Neural cell (in vitro differentiated cells): ENCODE measurements around the gene CXCL14. TPM values are rescaled to one million over a fixed set of nuclear protein-coding genes. Genes with fewer than 3 reads are reported as not detected.

Experiments used
- H2AFZ ChIP-seq: fragments of 200-600, 300-800 bp; sonication (generic), shearing (Covaris generic); 2 replicates; pipeline ENCODE4 v1.6.0; 2014; ENCODE audit warnings: low read depth, mild to moderate bottlenecking, antibody characterized with exemption, low read length, moderate library complexity
- H3F3A ChIP-seq: fragments of 200-600 bp; shearing (Covaris generic); 2 replicates; pipeline ENCODE4 v1.6.1; 2016; ENCODE audit warnings: mild to moderate bottlenecking, moderate library complexity, mixed read lengths, antibody characterized with exemption, low read length; ENCODE audit not compliant: insufficient read depth, poor library complexity, severe bottlenecking
- H3K27ac ChIP-seq: fragments of 200-600, 300-800 bp; sonication (generic), shearing (Covaris generic); 2 replicates; pipeline ENCODE4 v1.5.1; 2014; ENCODE audit warnings: mild to moderate bottlenecking, low read length, moderate library complexity
- H3K27me3 ChIP-seq: fragments of 300-800, 200-600 bp; sonication (generic), shearing (Covaris generic); 2 replicates; pipeline ENCODE4 v1.6.0; 2014; ENCODE audit warnings: mild to moderate bottlenecking, low read depth, low read length, moderate library complexity; ENCODE audit not compliant: insufficient read depth
- H3K36me3 ChIP-seq: fragments of 300-800, 200-600 bp; sonication (generic), shearing (Covaris generic); 2 replicates; pipeline ENCODE4 v1.5.1; 2014; ENCODE audit warnings: mild to moderate bottlenecking, antibody characterized with exemption, low read length, moderate library complexity; ENCODE audit not compliant: insufficient read depth
- H3K4me2 ChIP-seq: fragments of 300-800, 200-600 bp; sonication (generic), shearing (Covaris generic); 2 replicates; pipeline ENCODE4 v1.6.0; 2014; ENCODE audit warnings: mild to moderate bottlenecking, low read length
- H3K4me3 ChIP-seq: fragments of 300-800, 200-600 bp; sonication (generic), shearing (Covaris generic); 2 replicates; pipeline ENCODE4 v1.5.1; 2014; ENCODE audit warnings: mild to moderate bottlenecking, low read length, moderate library complexity
- H3K79me2 ChIP-seq: fragments of 200-600 bp; shearing (Covaris generic); replicated peaks from 2 replicates; pipeline ENCODE4 v1.6.0; 2014; ENCODE audit warnings: mild to moderate bottlenecking, low read length, moderate library complexity; ENCODE audit not compliant: insufficient read depth
- H3K9ac ChIP-seq: fragments of 300-800, 200-600 bp; sonication (generic), shearing (Covaris generic); 2 replicates; pipeline ENCODE4 v1.6.1; 2016; ENCODE audit warnings: mild to moderate bottlenecking, low read length, mixed read lengths
- H3K9me2 ChIP-seq: fragments of 200-600 bp; shearing (Covaris generic); 2 replicates; pipeline ENCODE4 v1.6.1; 2016; ENCODE audit warnings: mild to moderate bottlenecking, low read length, mixed read lengths; ENCODE audit not compliant: insufficient read depth
- H3K9me3 ChIP-seq: fragments of 200-600, 300-800 bp; sonication (generic), shearing (Covaris generic); 2 replicates; pipeline ENCODE4 v1.6.1; 2016; ENCODE audit warnings: mild to moderate bottlenecking, mixed run types, low read length, moderate library complexity, mixed read lengths
- H4K20me1 ChIP-seq: fragments of 200-600 bp; shearing (Covaris generic); 2 replicates; pipeline ENCODE4 v1.6.1; 2016; ENCODE audit warnings: mild to moderate bottlenecking, mixed run types; ENCODE audit not compliant: insufficient read depth
- CTCF ChIP-seq: fragments of 450-650 bp; IDR thresholded peaks from 2 replicates; pipeline ENCODE4 v1.5.1; 2014; ENCODE audit warnings: antibody characterized with exemption, mild to moderate bottlenecking, moderate library complexity; ENCODE audit not compliant: poor library complexity, severe bottlenecking
- EP300 ChIP-seq: fragments of 450-650 bp; conservative IDR thresholded peaks from 2 replicates; pipeline ENCODE4 v1.6.1; 2014; ENCODE audit warnings: antibody characterized with exemption, mild to moderate bottlenecking, moderate library complexity; ENCODE audit not compliant: poor library complexity, severe bottlenecking
- EZH2 ChIP-seq: fragments of 200-600, 300-800 bp; shearing (Covaris generic), sonication (generic); IDR thresholded peaks from 2 replicates; pipeline ENCODE4 v1.6.1; 2014; ENCODE audit warnings: antibody characterized with exemption, low read length, borderline replicate concordance, mild to moderate bottlenecking; ENCODE audit not compliant: insufficient read depth, poor library complexity, severe bottlenecking
- MXI1 ChIP-seq: fragments of 450-650 bp; conservative IDR thresholded peaks from 2 replicates; pipeline ENCODE4 v1.6.1; 2014; ENCODE audit warnings: antibody characterized with exemption, mild to moderate bottlenecking; ENCODE audit not compliant: poor library complexity, severe bottlenecking
- POLR2AphosphoS5 ChIP-seq: IDR thresholded peaks from 2 replicates; pipeline ENCODE4 v1.6.1; 2012
- RAD21 ChIP-seq: fragments of 450-650 bp; conservative IDR thresholded peaks from 2 replicates; pipeline ENCODE4 v1.6.1; 2014; ENCODE audit warnings: antibody characterized with exemption, mild to moderate bottlenecking, moderate library complexity
- SMC3 ChIP-seq: fragments of 450-650 bp; conservative IDR thresholded peaks from 2 replicates; pipeline ENCODE4 v1.6.1; 2014; ENCODE audit warnings: antibody characterized with exemption, mild to moderate bottlenecking, moderate library complexity; ENCODE audit not compliant: poor library complexity
- TAF1 ChIP-seq: IDR thresholded peaks from 2 replicates; pipeline ENCODE4 v1.6.1; 2012; ENCODE audit warnings: low read depth
- polyA plus RNA-seq: library from polyadenylated mRNA; depleted of rRNA; stranded (reverse); fragments of >200 nt; gene quantifications from 2 replicates; pipeline ENCODE4 v1.2.3, GENCODE V29; 2014
- TF ChIP-seq, protein P1 (sequence below): IDR thresholded peaks from 2 replicates; pipeline ENCODE4 v1.6.1; 2012; ENCODE audit warnings: borderline replicate concordance

CXCL14 gene
- polyA plus RNA-seq, 1 donor from 2014 or later = not detected

- Histone ChIP-seq H2AFZ (no peak overlapping the region), H3K79me2 (no peaks in the 10 kb centered on the region), H3F3A (no peaks in the 10 kb centered on the region), H3K4me2 (no peak overlapping the region), H3K9ac (no peak overlapping the region), H3K9me2 (no peaks in the 10 kb centered on the region), H3K27ac (no peak overlapping the region), H4K20me1 (no peaks in the 10 kb centered on the region), H3K27me3 (peaks cover 31% of the 10 kb centered on the region), H3K4me3 (no peak overlapping the region), H3K36me3 (no peaks in the 10 kb centered on the region), H3K9me3 (no peaks in the 10 kb centered on the region)
- TF ChIP-seq POLR2AphosphoS5 = no peak
- TF ChIP-seq EZH2 = no peak
These were observed 1.4 kb downstream of the CXCL14 start for GRCh38 chr5:135577421-135577820.

- no peak overlapping the region for H3K27ac ChIP-seq
- no peaks in the 10 kb centered on the region for H3K36me3 ChIP-seq
- H3K9me3 ChIP-seq = no peaks in the 10 kb centered on the region
- H3K4me3 ChIP-seq = no peak overlapping the region
- H3K27me3 ChIP-seq = peaks cover 31% of the 10 kb centered on the region
- H3K9ac ChIP-seq = no peak overlapping the region
- H3K79me2 ChIP-seq = no peaks in the 10 kb centered on the region
- no peaks in the 10 kb centered on the region for H3K9me2 ChIP-seq
- no peak overlapping the region for H3K4me2 ChIP-seq
- no peaks in the 10 kb centered on the region for H4K20me1 ChIP-seq
- no peak for TF ChIP-seq POLR2AphosphoS5
- H2AFZ ChIP-seq = no peak overlapping the region
- H3F3A ChIP-seq = no peaks in the 10 kb centered on the region
These were observed 2.7 kb downstream of the CXCL14 start for GRCh38 chr5:135576075-135576599.

DNA sequence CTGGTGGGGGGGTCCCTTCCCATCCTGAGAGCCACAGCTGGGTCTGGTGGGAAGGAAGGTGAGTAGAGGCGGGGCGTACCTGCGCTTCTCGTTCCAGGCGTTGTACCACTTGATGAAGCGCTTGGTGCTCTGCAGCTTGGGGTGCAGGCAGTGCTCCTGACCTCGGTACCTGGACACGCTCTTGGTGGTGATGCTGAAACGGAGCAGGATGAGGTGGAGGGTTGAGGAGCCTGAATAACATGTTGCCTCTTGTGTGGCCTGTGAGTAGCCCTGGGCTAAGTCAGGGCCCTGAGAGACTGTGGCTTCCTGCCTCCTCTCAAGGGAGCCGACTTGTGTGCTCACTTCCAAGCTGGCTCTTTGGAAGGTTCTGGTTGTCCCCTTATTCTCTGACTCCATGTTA is 4.3 kb downstream of the CXCL14 start:
- TF ChIP-seq RAD21 = no peak
- TF ChIP-seq, protein P1, sequence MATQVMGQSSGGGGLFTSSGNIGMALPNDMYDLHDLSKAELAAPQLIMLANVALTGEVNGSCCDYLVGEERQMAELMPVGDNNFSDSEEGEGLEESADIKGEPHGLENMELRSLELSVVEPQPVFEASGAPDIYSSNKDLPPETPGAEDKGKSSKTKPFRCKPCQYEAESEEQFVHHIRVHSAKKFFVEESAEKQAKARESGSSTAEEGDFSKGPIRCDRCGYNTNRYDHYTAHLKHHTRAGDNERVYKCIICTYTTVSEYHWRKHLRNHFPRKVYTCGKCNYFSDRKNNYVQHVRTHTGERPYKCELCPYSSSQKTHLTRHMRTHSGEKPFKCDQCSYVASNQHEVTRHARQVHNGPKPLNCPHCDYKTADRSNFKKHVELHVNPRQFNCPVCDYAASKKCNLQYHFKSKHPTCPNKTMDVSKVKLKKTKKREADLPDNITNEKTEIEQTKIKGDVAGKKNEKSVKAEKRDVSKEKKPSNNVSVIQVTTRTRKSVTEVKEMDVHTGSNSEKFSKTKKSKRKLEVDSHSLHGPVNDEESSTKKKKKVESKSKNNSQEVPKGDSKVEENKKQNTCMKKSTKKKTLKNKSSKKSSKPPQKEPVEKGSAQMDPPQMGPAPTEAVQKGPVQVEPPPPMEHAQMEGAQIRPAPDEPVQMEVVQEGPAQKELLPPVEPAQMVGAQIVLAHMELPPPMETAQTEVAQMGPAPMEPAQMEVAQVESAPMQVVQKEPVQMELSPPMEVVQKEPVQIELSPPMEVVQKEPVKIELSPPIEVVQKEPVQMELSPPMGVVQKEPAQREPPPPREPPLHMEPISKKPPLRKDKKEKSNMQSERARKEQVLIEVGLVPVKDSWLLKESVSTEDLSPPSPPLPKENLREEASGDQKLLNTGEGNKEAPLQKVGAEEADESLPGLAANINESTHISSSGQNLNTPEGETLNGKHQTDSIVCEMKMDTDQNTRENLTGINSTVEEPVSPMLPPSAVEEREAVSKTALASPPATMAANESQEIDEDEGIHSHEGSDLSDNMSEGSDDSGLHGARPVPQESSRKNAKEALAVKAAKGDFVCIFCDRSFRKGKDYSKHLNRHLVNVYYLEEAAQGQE = no peak
- TF ChIP-seq EP300 = no peak
- no peak for TF ChIP-seq EZH2
- TF ChIP-seq MXI1 = no peak
- TF ChIP-seq SMC3 = no peak
- no peak for TF ChIP-seq CTCF
- TF ChIP-seq TAF1 = no peak
- Histone ChIP-seq H3K9me2 (no peaks in the 10 kb centered on the region), H3K79me2 (no peaks in the 10 kb centered on the region), H3F3A (no peaks in the 10 kb centered on the region), H2AFZ (no peak overlapping the region), H4K20me1 (no peaks in the 10 kb centered on the region), H3K9me3 (no peaks in the 10 kb centered on the region), H3K36me3 (no peaks in the 10 kb centered on the region), H3K9ac (no peak overlapping the region), H3K27me3 (peaks cover 25% of the 10 kb centered on the region), H3K27ac (no peak overlapping the region), H3K4me2 (no peak overlapping the region), H3K4me3 (no peak overlapping the region)
